Adrenal gland (tissue), 5 donors: Measurements from ENCODE around the gene ARHGAP10.

Experiments used
- POLR2A ChIP-seq, 2 donors: fragments of 450-650 bp; IDR thresholded peaks; one replicate each; pipeline ENCODE4 v1.6.1; 2017; ENCODE audit warnings: antibody characterized with exemption in 2 of 2, mild to moderate bottlenecking in 2 of 2, moderate library complexity in 1 of 2
- TF ChIP-seq, protein P1 (sequence below), 6 experiments: fragments of 450-650 bp in 4 of 6; fragments of 200-600 bp in 2 of 6; sonication (generic) in 1 of 6; IDR thresholded peaks; 1 replicate in 5 of 6; 2 replicates in 1 of 6; pipeline versions ENCODE4 v1.5.1 to v1.8.0; 2016 to 2021; ENCODE audit warnings: antibody characterized with exemption in 6 of 6, mild to moderate bottlenecking in 2 of 6, moderate library complexity in 1 of 6
- donor health status: DM: no; HTN: no; CAD: no.

DNA sequence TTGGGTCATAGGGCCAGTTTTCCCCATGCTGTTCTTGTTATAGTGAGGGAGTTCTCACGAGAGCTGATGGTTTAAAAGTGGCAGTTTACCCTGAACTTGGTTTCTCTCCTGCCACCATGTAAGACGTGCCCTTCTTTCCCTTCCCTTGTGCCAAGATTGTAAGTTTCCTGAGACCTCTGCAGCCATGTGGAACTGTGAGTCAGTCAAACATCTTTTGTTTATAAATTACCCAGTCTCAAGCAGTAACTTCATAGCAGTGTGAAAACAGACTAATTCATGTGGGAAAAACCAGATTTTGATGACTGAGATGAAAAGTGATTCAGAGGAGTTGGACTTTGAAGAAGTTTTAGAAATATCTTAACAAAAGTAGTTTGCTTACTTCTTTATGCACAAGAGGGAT, 101.4 kb downstream of the ARHGAP10 start:
- TF ChIP-seq, protein P1, sequence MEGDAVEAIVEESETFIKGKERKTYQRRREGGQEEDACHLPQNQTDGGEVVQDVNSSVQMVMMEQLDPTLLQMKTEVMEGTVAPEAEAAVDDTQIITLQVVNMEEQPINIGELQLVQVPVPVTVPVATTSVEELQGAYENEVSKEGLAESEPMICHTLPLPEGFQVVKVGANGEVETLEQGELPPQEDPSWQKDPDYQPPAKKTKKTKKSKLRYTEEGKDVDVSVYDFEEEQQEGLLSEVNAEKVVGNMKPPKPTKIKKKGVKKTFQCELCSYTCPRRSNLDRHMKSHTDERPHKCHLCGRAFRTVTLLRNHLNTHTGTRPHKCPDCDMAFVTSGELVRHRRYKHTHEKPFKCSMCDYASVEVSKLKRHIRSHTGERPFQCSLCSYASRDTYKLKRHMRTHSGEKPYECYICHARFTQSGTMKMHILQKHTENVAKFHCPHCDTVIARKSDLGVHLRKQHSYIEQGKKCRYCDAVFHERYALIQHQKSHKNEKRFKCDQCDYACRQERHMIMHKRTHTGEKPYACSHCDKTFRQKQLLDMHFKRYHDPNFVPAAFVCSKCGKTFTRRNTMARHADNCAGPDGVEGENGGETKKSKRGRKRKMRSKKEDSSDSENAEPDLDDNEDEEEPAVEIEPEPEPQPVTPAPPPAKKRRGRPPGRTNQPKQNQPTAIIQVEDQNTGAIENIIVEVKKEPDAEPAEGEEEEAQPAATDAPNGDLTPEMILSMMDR (IDR thresholded peaks at IDR 0.05) = no peak
- no peak for TF ChIP-seq POLR2A (IDR thresholded peaks at IDR 0.05)
